Measurements from ENCODE around the gene ANKRD13C. TPM values are rescaled to one million over a fixed set of nuclear protein-coding genes. Genes with fewer than 3 reads are reported as not detected.

ANKRD13C gene
- polyA plus RNA-seq, 4 donors: 6.9 to 18.2 (median 9.1) TPM

DNA sequence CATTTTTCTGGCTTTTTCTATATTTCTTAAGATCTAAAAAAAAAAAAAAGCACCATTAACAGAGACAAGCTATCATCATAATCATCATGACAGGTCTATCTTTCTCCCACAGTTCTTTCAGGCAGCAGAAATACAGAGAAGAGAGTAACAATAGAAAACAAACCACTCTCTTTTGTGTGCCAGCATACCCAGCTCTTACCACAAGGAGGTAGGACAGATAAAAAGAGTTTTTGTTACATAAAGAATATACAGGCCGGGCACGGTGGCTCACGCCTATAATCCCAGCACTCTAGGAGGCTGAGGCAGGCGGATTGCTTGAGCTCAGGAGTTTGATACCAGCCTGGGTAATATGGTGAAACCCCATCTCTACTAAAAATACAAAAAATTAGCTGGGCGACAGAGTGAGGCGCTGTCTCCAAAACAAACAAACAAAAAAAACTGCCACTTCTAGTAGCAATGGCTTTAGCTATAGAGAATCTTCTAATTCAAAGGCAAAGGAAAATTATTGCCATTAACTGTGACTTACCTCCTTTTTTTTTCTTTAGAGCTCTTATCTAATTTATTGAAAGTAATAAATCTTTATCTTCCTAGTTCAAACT is 39.7 kb downstream of the ANKRD13C start:
- DNase-seq: no peak
- WGBS, 3 donors: 73 to 89% (median 80%) methylated on average over 6 of the region's 6 CpGs
- Histone ChIP-seq H3K4me3 (ENCODE audit: low read depth in 1 of 3, low read length in 3 of 3) (no peak overlapping the region), H3K36me3 (ENCODE audit: control insufficient read depth in 3 of 3, insufficient read depth in 2 of 3, low read depth in 1 of 3, low read length in 3 of 3) (peaks cover 0 to 11% (median 0%) of the 10 kb centered on the region in 3 donors), H3K4me1 (ENCODE audit: control insufficient read depth in 3 of 3, insufficient read depth in 2 of 3, low read depth in 1 of 3, low read length in 2 of 3) (no peaks in the 10 kb centered on the region), H3K9me3 (ENCODE audit: control insufficient read depth in 2 of 2, insufficient read depth in 1 of 2, low read depth in 1 of 2, low read length in 1 of 2) (no peaks in the 10 kb centered on the region), H3K27me3 (ENCODE audit: control insufficient read depth in 3 of 3, insufficient read depth in 3 of 3, low read length in 3 of 3) (no peaks in the 10 kb centered on the region), H3K27ac (ENCODE audit: low read depth in 1 of 3, low read length in 2 of 3) (no peak overlapping the region)
- no peak for FAIRE-seq

DNA sequence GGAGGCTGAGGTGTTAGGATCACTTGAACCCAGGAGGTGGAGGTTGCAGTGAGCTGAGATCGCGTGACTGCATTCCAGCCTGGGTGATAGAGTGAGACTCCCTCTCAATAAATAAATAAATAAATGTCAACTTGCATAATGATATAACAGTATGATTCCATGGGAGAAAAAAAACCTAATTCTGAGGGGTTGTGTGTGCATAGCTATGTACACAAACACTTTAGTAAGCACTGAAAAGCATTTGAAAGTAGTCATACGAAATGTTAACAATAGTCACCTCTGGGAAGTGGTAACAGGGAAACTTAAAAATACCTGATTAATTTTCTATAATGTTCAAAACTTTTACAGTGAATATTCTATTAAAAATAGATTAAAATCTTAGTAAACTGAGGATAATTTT is 43.2 kb downstream of the ANKRD13C start:
- no peak overlapping the region for H3K4me3 ChIP-seq (ENCODE audit: low read depth in 1 of 3, low read length in 3 of 3)
- WGBS, 3 donors: 97 to 99% (median 98%) methylated on average over 3 of the region's 3 CpGs
- FAIRE-seq (no peak), DNase-seq (no peak)
- no peaks in the 10 kb centered on the region for H3K27me3 ChIP-seq (ENCODE audit: control insufficient read depth in 3 of 3, insufficient read depth in 3 of 3, low read length in 3 of 3)
- H3K9me3 ChIP-seq (ENCODE audit: control insufficient read depth in 2 of 2, insufficient read depth in 1 of 2, low read depth in 1 of 2, low read length in 1 of 2): no peaks in the 10 kb centered on the region
- H3K36me3 ChIP-seq (ENCODE audit: control insufficient read depth in 3 of 3, insufficient read depth in 2 of 3, low read depth in 1 of 3, low read length in 3 of 3): peaks cover 0 to 26% (median 3%) of the 10 kb centered on the region in 3 donors
- no peak overlapping the region for H3K27ac ChIP-seq (ENCODE audit: low read depth in 1 of 3, low read length in 2 of 3)
- no peaks in the 10 kb centered on the region for H3K4me1 ChIP-seq (ENCODE audit: control insufficient read depth in 3 of 3, insufficient read depth in 2 of 3, low read depth in 1 of 3, low read length in 2 of 3)

GRCh38 chr1:70299472-70299871 is 55.0 kb downstream of the ANKRD13C start:
- H3K4me1 ChIP-seq (ENCODE audit: control insufficient read depth in 3 of 3, insufficient read depth in 2 of 3, low read depth in 1 of 3, low read length in 2 of 3): no peaks in the 10 kb centered on the region
- peaks cover 4 to 11% (median 10%) of the 10 kb centered on the region in 3 donors for H3K36me3 ChIP-seq (ENCODE audit: control insufficient read depth in 3 of 3, insufficient read depth in 2 of 3, low read depth in 1 of 3, low read length in 3 of 3)
- H3K27ac ChIP-seq (ENCODE audit: low read depth in 1 of 3, low read length in 2 of 3): no peak overlapping the region
- H3K27me3 ChIP-seq (ENCODE audit: control insufficient read depth in 3 of 3, insufficient read depth in 3 of 3, low read length in 3 of 3): no peaks in the 10 kb centered on the region
- no peak for DNase-seq
- no peak overlapping the region for H3K4me3 ChIP-seq (ENCODE audit: low read depth in 1 of 3, low read length in 3 of 3)
- no peaks in the 10 kb centered on the region for H3K9me3 ChIP-seq (ENCODE audit: control insufficient read depth in 2 of 2, insufficient read depth in 1 of 2, low read depth in 1 of 2, low read length in 1 of 2)
- no peak for FAIRE-seq

GRCh38 chr1:70295749-70296148 is 58.8 kb downstream of the ANKRD13C start:
- Histone ChIP-seq H3K27ac (ENCODE audit: low read depth in 1 of 3, low read length in 2 of 3) (no peak overlapping the region), H3K9me3 (ENCODE audit: control insufficient read depth in 2 of 2, insufficient read depth in 1 of 2, low read depth in 1 of 2, low read length in 1 of 2) (no peaks in the 10 kb centered on the region), H3K4me3 (ENCODE audit: low read depth in 1 of 3, low read length in 3 of 3) (no peak overlapping the region), H3K36me3 (ENCODE audit: control insufficient read depth in 3 of 3, insufficient read depth in 2 of 3, low read depth in 1 of 3, low read length in 3 of 3) (peaks cover 4 to 16% (median 11%) of the 10 kb centered on the region in 3 donors), H3K27me3 (ENCODE audit: control insufficient read depth in 3 of 3, insufficient read depth in 3 of 3, low read length in 3 of 3) (no peaks in the 10 kb centered on the region), H3K4me1 (ENCODE audit: control insufficient read depth in 3 of 3, insufficient read depth in 2 of 3, low read depth in 1 of 3, low read length in 2 of 3) (no peaks in the 10 kb centered on the region)
- no peak for FAIRE-seq
- DNase-seq: no peak
- WGBS, 3 donors: 95 to 98% (median 96%) methylated on average over 4 of the region's 4 CpGs

GRCh38 chr1:70293186-70293843 is 61.2 kb downstream of the ANKRD13C start:
- Histone ChIP-seq H3K27ac (ENCODE audit: low read depth in 1 of 3, low read length in 2 of 3) (no peak overlapping the region), H3K27me3 (ENCODE audit: control insufficient read depth in 3 of 3, insufficient read depth in 3 of 3, low read length in 3 of 3) (no peaks in the 10 kb centered on the region), H3K9me3 (ENCODE audit: control insufficient read depth in 2 of 2, insufficient read depth in 1 of 2, low read depth in 1 of 2, low read length in 1 of 2) (no peaks in the 10 kb centered on the region), H3K36me3 (ENCODE audit: control insufficient read depth in 3 of 3, insufficient read depth in 2 of 3, low read depth in 1 of 3, low read length in 3 of 3) (peaks cover 2 to 22% (median 13%) of the 10 kb centered on the region in 3 donors), H3K4me1 (ENCODE audit: control insufficient read depth in 3 of 3, insufficient read depth in 2 of 3, low read depth in 1 of 3, low read length in 2 of 3) (no peaks in the 10 kb centered on the region), H3K4me3 (ENCODE audit: low read depth in 1 of 3, low read length in 3 of 3) (no peak overlapping the region)
- FAIRE-seq (no peak), DNase-seq (no peak)

GRCh38 chr1:70290218-70290617 is 64.3 kb downstream of the ANKRD13C start:
- Histone ChIP-seq H3K36me3 (ENCODE audit: control insufficient read depth in 3 of 3, insufficient read depth in 2 of 3, low read depth in 1 of 3, low read length in 3 of 3) (peaks cover 5 to 23% (median 12%) of the 10 kb centered on the region in 3 donors), H3K27ac (ENCODE audit: low read depth in 1 of 3, low read length in 2 of 3) (no peak overlapping the region), H3K4me1 (ENCODE audit: control insufficient read depth in 3 of 3, insufficient read depth in 2 of 3, low read depth in 1 of 3, low read length in 2 of 3) (no peaks in the 10 kb centered on the region), H3K4me3 (ENCODE audit: low read depth in 1 of 3, low read length in 3 of 3) (no peak overlapping the region), H3K9me3 (ENCODE audit: control insufficient read depth in 2 of 2, insufficient read depth in 1 of 2, low read depth in 1 of 2, low read length in 1 of 2) (no peaks in the 10 kb centered on the region), H3K27me3 (ENCODE audit: control insufficient read depth in 3 of 3, insufficient read depth in 3 of 3, low read length in 3 of 3) (no peaks in the 10 kb centered on the region)
- FAIRE-seq (no peak), DNase-seq (no peak)
- WGBS, 3 donors: 47 to 71% (median 67%) methylated on average over 1 of the region's 1 CpG

DNA sequence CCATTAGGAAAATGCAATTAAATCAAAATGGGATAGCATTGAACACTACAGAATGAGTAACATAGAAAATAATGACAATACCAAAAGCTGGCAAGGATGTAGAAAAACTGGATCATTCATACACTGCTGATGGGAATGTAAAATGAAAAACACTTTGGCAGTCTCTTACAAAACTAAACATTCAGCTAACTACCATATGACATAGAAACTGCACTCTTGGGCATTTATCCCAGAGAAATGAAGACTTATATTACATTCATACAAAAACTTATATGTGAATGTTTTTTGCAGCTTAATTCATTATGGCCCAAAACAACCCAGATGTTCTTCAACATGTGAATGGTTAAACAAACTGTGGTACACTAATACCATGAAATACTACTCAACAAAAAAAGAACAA is 66.4 kb downstream of the ANKRD13C start:
- Histone ChIP-seq H3K36me3 (ENCODE audit: control insufficient read depth in 3 of 3, insufficient read depth in 2 of 3, low read depth in 1 of 3, low read length in 3 of 3) (peaks cover 3 to 23% (median 9%) of the 10 kb centered on the region in 3 donors), H3K9me3 (ENCODE audit: control insufficient read depth in 2 of 2, insufficient read depth in 1 of 2, low read depth in 1 of 2, low read length in 1 of 2) (no peaks in the 10 kb centered on the region), H3K4me3 (ENCODE audit: low read depth in 1 of 3, low read length in 3 of 3) (no peak overlapping the region), H3K27ac (ENCODE audit: low read depth in 1 of 3, low read length in 2 of 3) (no peak overlapping the region), H3K4me1 (ENCODE audit: control insufficient read depth in 3 of 3, insufficient read depth in 2 of 3, low read depth in 1 of 3, low read length in 2 of 3) (no peaks in the 10 kb centered on the region), H3K27me3 (ENCODE audit: control insufficient read depth in 3 of 3, insufficient read depth in 3 of 3, low read length in 3 of 3) (no peaks in the 10 kb centered on the region)
- DNase-seq: no peak
- no peak for FAIRE-seq

GRCh38 chr1:70286453-70286852 is 68.1 kb downstream of the ANKRD13C start:
- no peaks in the 10 kb centered on the region for H3K27me3 ChIP-seq (ENCODE audit: control insufficient read depth in 3 of 3, insufficient read depth in 3 of 3, low read length in 3 of 3)
- no peak overlapping the region for H3K27ac ChIP-seq (ENCODE audit: low read depth in 1 of 3, low read length in 2 of 3)
- WGBS, 3 donors: 84 to 92% (median 91%) methylated on average over 5 of the region's 5 CpGs
- DNase-seq (no peak), FAIRE-seq (no peak)
- no peaks in the 10 kb centered on the region for H3K9me3 ChIP-seq (ENCODE audit: control insufficient read depth in 2 of 2, insufficient read depth in 1 of 2, low read depth in 1 of 2, low read length in 1 of 2)
- H3K36me3 ChIP-seq (ENCODE audit: control insufficient read depth in 3 of 3, insufficient read depth in 2 of 3, low read depth in 1 of 3, low read length in 3 of 3): peaks cover 3 to 22% (median 8%) of the 10 kb centered on the region in 3 donors
- no peaks in the 10 kb centered on the region for H3K4me1 ChIP-seq (ENCODE audit: control insufficient read depth in 3 of 3, insufficient read depth in 2 of 3, low read depth in 1 of 3, low read length in 2 of 3)
- no peak overlapping the region for H3K4me3 ChIP-seq (ENCODE audit: low read depth in 1 of 3, low read length in 3 of 3)

GRCh38 chr1:70284366-70284765 is 70.2 kb downstream of the ANKRD13C start:
- Histone ChIP-seq H3K4me3 (ENCODE audit: low read depth in 1 of 3, low read length in 3 of 3) (no peak overlapping the region), H3K27ac (ENCODE audit: low read depth in 1 of 3, low read length in 2 of 3) (no peak overlapping the region), H3K27me3 (ENCODE audit: control insufficient read depth in 3 of 3, insufficient read depth in 3 of 3, low read length in 3 of 3) (no peaks in the 10 kb centered on the region), H3K9me3 (ENCODE audit: control insufficient read depth in 2 of 2, insufficient read depth in 1 of 2, low read depth in 1 of 2, low read length in 1 of 2) (no peaks in the 10 kb centered on the region), H3K4me1 (ENCODE audit: control insufficient read depth in 3 of 3, insufficient read depth in 2 of 3, low read depth in 1 of 3, low read length in 2 of 3) (no peaks in the 10 kb centered on the region), H3K36me3 (ENCODE audit: control insufficient read depth in 3 of 3, insufficient read depth in 2 of 3, low read depth in 1 of 3, low read length in 3 of 3) (peaks cover 2 to 11% (median 3%) of the 10 kb centered on the region in 3 donors)
- FAIRE-seq (peak; percentile 62), DNase-seq (no peak)
- 96 to 98% (median 97%) methylated on average over 2 of the region's 2 CpGs for WGBS, 3 donors

All from small intestine (tissue), 7 donors.